Dermis lymphatic vessel endothelial cell (primary cell): Measurements from ENCODE around the gene OPTN. TPM values are rescaled to one million over a fixed set of nuclear protein-coding genes. Genes with fewer than 3 reads are reported as not detected.

Experiments used
- total RNA-seq: library from RNA; depleted of rRNA; stranded (reverse); fragments of >200 nt; gene quantifications from 2 replicates; pipeline ENCODE4 v1.2.1, GENCODE V29; 2014

Gene OPTN
- 66.3 and 90.8 TPM in 2 replicates for total RNA-seq

GRCh38 chr10:13099666-13100348, at the start of gene OPTN:
TSS of gene OPTN (plus strand) at chr10:13100163. CDS start at chr10:13109123, 8,960 bp downstream.

GRCh38 chr10:13160934-13161856, 61.2 kb downstream of the OPTN start, which contains the start of gene MCM10:
TSS of gene MCM10 (plus strand) at chr10:13161558. CDS start at chr10:13164203, 2,645 bp downstream.

Other genes starting within 250 kb of the OPTN start
- under 0.01 TPM in 1 of 2 replicates, not detected in the other for gene CCDC3, start 98.5 kb upstream of the OPTN start, total RNA-seq
- gene MCM10, start 61.4 kb downstream of the OPTN start, total RNA-seq: 2.0 TPM in 2 replicates
- not detected in 2 replicates for gene UCMA, start 134.2 kb downstream of the OPTN start, total RNA-seq
- 10.3 and 12.1 TPM in 2 replicates for gene PHYH, start 199.9 kb downstream of the OPTN start, total RNA-seq
- 41.9 and 44.9 TPM in 2 replicates for gene SEPHS1, start 248.1 kb downstream of the OPTN start, total RNA-seq